IgD-negative memory B cell (primary cell): Measurements from ENCODE around the gene TNPO1. TPM values are rescaled to one million over a fixed set of nuclear protein-coding genes. Genes with fewer than 3 reads are reported as not detected.
"Not testable (repeated sequence)": the region's sequence is repeated elsewhere in the genome, so short reads cannot be mapped to it uniquely, and the experiment has no call there.

Experiments
- H3K27ac Mint-ChIP-seq, 3 donors: one replicate each; pipeline ENCODE4 v1.8.0; 2020 to 2022; ENCODE audit warnings: mild to moderate bottlenecking in 3 of 3, mixed read lengths in 3 of 3, moderate library complexity in 1 of 3
- H3K27me3 Mint-ChIP-seq: one replicate; pipeline ENCODE4 v1.8.0; 2021; ENCODE audit warnings: mixed read lengths
- H3K36me3 Mint-ChIP-seq: one replicate; pipeline ENCODE4 v1.8.0; 2020; ENCODE audit warnings: mild to moderate bottlenecking, mixed read lengths
- H3K4me1 Mint-ChIP-seq, 3 donors: one replicate each; pipeline ENCODE4 v1.8.0; 2020 to 2022; ENCODE audit warnings: mixed read lengths in 3 of 3, mild to moderate bottlenecking in 1 of 3
- H3K4me3 Mint-ChIP-seq, 4 donors: one replicate each; pipeline ENCODE4 v1.8.0; 2020 to 2022; ENCODE audit warnings: mild to moderate bottlenecking in 4 of 4, mixed read lengths in 4 of 4, moderate library complexity in 3 of 4
- H3K9me3 Mint-ChIP-seq, 3 donors: one replicate each; pipeline ENCODE4 v1.8.0; 2020 to 2021; ENCODE audit warnings: mixed read lengths in 3 of 3, mild to moderate bottlenecking in 1 of 3
- polyA plus RNA-seq: library from polyadenylated mRNA; unstranded; fragments of 300-500 nt; fragmentation: Illumina TruSeq; gene quantifications from one replicate; pipeline ENCODE4 v1.2.3, GENCODE V29; 2021

The TNPO1 gene
- polyA plus RNA-seq, 1 donor from 2014 or later: 40.9 TPM

GRCh38 chr5:72908664-72909063 is 92.2 kb downstream of the TNPO1 start:
- no peak overlapping the region for H3K4me3 Mint-ChIP-seq
- no peaks in the 10 kb centered on the region for H3K4me1 Mint-ChIP-seq
- no peak overlapping the region for H3K27ac Mint-ChIP-seq
- no peaks in the 10 kb centered on the region for H3K9me3 Mint-ChIP-seq
- no peaks in the 10 kb centered on the region for H3K27me3 Mint-ChIP-seq
- H3K36me3 Mint-ChIP-seq: peaks cover 4% of the 10 kb centered on the region

- Mint-ChIP-seq H3K9me3 (no peaks in the 10 kb centered on the region), H3K36me3 (no peaks in the 10 kb centered on the region), H3K4me1 (no peaks in the 10 kb centered on the region), H3K27ac (peak overlapping the region in 1 of 3 donors; percentile 32), H3K4me3 (no peak overlapping the region), H3K27me3 (no peaks in the 10 kb centered on the region)
Observed at GRCh38 chr5:72917371-72917776, 100.9 kb downstream of the TNPO1 start.

GRCh38 chr5:72920690-72921502 is 104.4 kb downstream of the TNPO1 start:
- Mint-ChIP-seq H3K4me1 (no peaks in the 10 kb centered on the region), H3K27me3 (no peaks in the 10 kb centered on the region), H3K27ac (no peak overlapping the region), H3K36me3 (no peaks in the 10 kb centered on the region), H3K9me3 (no peaks in the 10 kb centered on the region), H3K4me3 (no peak overlapping the region)

- Mint-ChIP-seq H3K9me3 (no peaks in the 10 kb centered on the region), H3K4me3 (no peak overlapping the region)
Observed at GRCh38 chr5:72921886-72922285, 105.4 kb downstream of the TNPO1 start.

GRCh38 chr5:72922422-72922821 is 106.0 kb downstream of the TNPO1 start:
- Mint-ChIP-seq H3K9me3 (no peaks in the 10 kb centered on the region), H3K4me1 (no peaks in the 10 kb centered on the region), H3K27me3 (no peaks in the 10 kb centered on the region), H3K36me3 (no peaks in the 10 kb centered on the region), H3K27ac (no peak overlapping the region), H3K4me3 (no peak overlapping the region)

More at GRCh38 chr5:72921886-72922285, 105.4 kb downstream of the TNPO1 start:
- H3K27me3 Mint-ChIP-seq: no peaks in the 10 kb centered on the region
- H3K27ac Mint-ChIP-seq: peak overlapping the region in 1 of 3 donors; percentile 63
- H3K4me1 Mint-ChIP-seq: no peaks in the 10 kb centered on the region
- no peaks in the 10 kb centered on the region for H3K36me3 Mint-ChIP-seq

GRCh38 chr5:72925336-72926010 is 109.0 kb downstream of the TNPO1 start:
- Mint-ChIP-seq H3K4me1 (no peaks in the 10 kb centered on the region), H3K27me3 (peaks cover 3% of the 10 kb centered on the region), H3K36me3 (no peaks in the 10 kb centered on the region), H3K27ac (no peak overlapping the region), H3K4me3 (no peak overlapping the region), H3K9me3 (no peaks in the 10 kb centered on the region)

GRCh38 chr5:72932686-72933085 is 116.2 kb downstream of the TNPO1 start:
- H3K36me3 Mint-ChIP-seq, H3K9me3 Mint-ChIP-seq, H3K27ac Mint-ChIP-seq, H3K4me1 Mint-ChIP-seq, H3K27me3 Mint-ChIP-seq, H3K4me3 Mint-ChIP-seq: not testable (repeated sequence)

- not testable (repeated sequence) for H3K27ac Mint-ChIP-seq, H3K9me3 Mint-ChIP-seq, H3K4me3 Mint-ChIP-seq, H3K4me1 Mint-ChIP-seq, H3K36me3 Mint-ChIP-seq
- peaks cover 16% of the 10 kb centered on the region for H3K27me3 Mint-ChIP-seq
Observed at GRCh38 chr5:72934953-72935725, 118.7 kb downstream of the TNPO1 start.

- Mint-ChIP-seq H3K27ac (no peak overlapping the region), H3K27me3 (peaks cover 17% of the 10 kb centered on the region), H3K9me3 (peaks cover 0 to 1% (median 0%) of the 10 kb centered on the region in 3 donors), H3K4me3 (no peak overlapping the region), H3K36me3 (no peaks in the 10 kb centered on the region), H3K4me1 (no peaks in the 10 kb centered on the region)
Observed at GRCh38 chr5:72936893-72937292, 120.4 kb downstream of the TNPO1 start.

GRCh38 chr5:72937517-72938061 is 121.1 kb downstream of the TNPO1 start:
- Mint-ChIP-seq H3K4me3 (peak overlapping the region in 1 of 4 donors; percentile 25), H3K27ac (no peak overlapping the region), H3K4me1 (no peaks in the 10 kb centered on the region), H3K9me3 (peaks cover 0 to 1% (median 0%) of the 10 kb centered on the region in 3 donors), H3K36me3 (no peaks in the 10 kb centered on the region), H3K27me3 (peaks cover 17% of the 10 kb centered on the region)

- H3K4me3 Mint-ChIP-seq: no peak overlapping the region
- H3K27ac Mint-ChIP-seq: no peak overlapping the region
- H3K36me3 Mint-ChIP-seq: no peaks in the 10 kb centered on the region
- peaks cover 15% of the 10 kb centered on the region for H3K27me3 Mint-ChIP-seq
- H3K9me3 Mint-ChIP-seq: peaks cover 0 to 1% (median 0%) of the 10 kb centered on the region in 3 donors
- no peaks in the 10 kb centered on the region for H3K4me1 Mint-ChIP-seq
Observed at GRCh38 chr5:72938206-72938605, 121.7 kb downstream of the TNPO1 start.

- H3K4me1 Mint-ChIP-seq: no peaks in the 10 kb centered on the region
- H3K27me3 Mint-ChIP-seq: peaks cover 11% of the 10 kb centered on the region
- H3K36me3 Mint-ChIP-seq: no peaks in the 10 kb centered on the region
- H3K27ac Mint-ChIP-seq: no peak overlapping the region
- H3K9me3 Mint-ChIP-seq: peaks cover 0 to 1% (median 0%) of the 10 kb centered on the region in 3 donors
- H3K4me3 Mint-ChIP-seq: no peak overlapping the region
Observed at GRCh38 chr5:72940082-72940481, 123.6 kb downstream of the TNPO1 start.

GRCh38 chr5:72943307-72943706 is 126.8 kb downstream of the TNPO1 start:
- H3K27ac Mint-ChIP-seq: no peak overlapping the region
- peaks cover 11% of the 10 kb centered on the region for H3K27me3 Mint-ChIP-seq
- H3K36me3 Mint-ChIP-seq: no peaks in the 10 kb centered on the region
- peaks cover 0 to 1% (median 0%) of the 10 kb centered on the region in 3 donors for H3K9me3 Mint-ChIP-seq
- no peaks in the 10 kb centered on the region for H3K4me1 Mint-ChIP-seq
- no peak overlapping the region for H3K4me3 Mint-ChIP-seq

- H3K4me3 Mint-ChIP-seq: no peak overlapping the region
- no peaks in the 10 kb centered on the region for H3K36me3 Mint-ChIP-seq
- H3K27me3 Mint-ChIP-seq: peaks cover 5% of the 10 kb centered on the region
- H3K9me3 Mint-ChIP-seq: no peaks in the 10 kb centered on the region
- no peak overlapping the region for H3K27ac Mint-ChIP-seq
- H3K4me1 Mint-ChIP-seq: peaks cover 0 to 5% (median 0%) of the 10 kb centered on the region in 3 donors
Observed at GRCh38 chr5:72947498-72947897, 131.0 kb downstream of the TNPO1 start.

GRCh38 chr5:72949481-72949880 is 133.0 kb downstream of the TNPO1 start:
- Mint-ChIP-seq H3K4me3 (no peak overlapping the region), H3K4me1 (peaks cover 0 to 5% (median 2%) of the 10 kb centered on the region in 3 donors), H3K9me3 (no peaks in the 10 kb centered on the region), H3K36me3 (no peaks in the 10 kb centered on the region), H3K27ac (no peak overlapping the region), H3K27me3 (peaks cover 13% of the 10 kb centered on the region)
